NT2/D1 (cell line): ENCODE results near the gene ZNF569.
"Not testable (repeated sequence)": the region's sequence is repeated elsewhere in the genome, so short reads cannot be mapped to it uniquely, and the experiment has no call there.

Experiments used
- DNase-seq: peaks from one replicate; pipeline ENCODE4 v3.0.0-alpha.2; 2011; ENCODE audit warnings: low read depth, low spot score
- H3K27me3 ChIP-seq: 2 replicates; pipeline ENCODE4 v1.6.0; 2011; ENCODE audit warnings: mild to moderate bottlenecking; ENCODE audit not compliant: insufficient read length, insufficient read depth
- H3K36me3 ChIP-seq: 2 replicates; pipeline ENCODE4 v1.6.1; 2011; ENCODE audit warnings: mild to moderate bottlenecking, low read length, mixed read lengths; ENCODE audit not compliant: insufficient read depth, insufficient read length
- H3K4me1 ChIP-seq: 2 replicates; pipeline ENCODE4 v1.5.1; 2011; ENCODE audit not compliant: insufficient read depth, insufficient read length
- H3K4me3 ChIP-seq: 2 replicates; pipeline ENCODE4 v1.5.1; 2011; ENCODE audit warnings: low read depth; ENCODE audit not compliant: insufficient read length
- H3K9ac ChIP-seq: 2 replicates; pipeline ENCODE4 v1.6.0; 2011; ENCODE audit warnings: low read depth; ENCODE audit not compliant: insufficient read length
- H3K9me3 ChIP-seq: 2 replicates; pipeline ENCODE4 v1.5.1; 2011; ENCODE audit warnings: mild to moderate bottlenecking, low read length; ENCODE audit not compliant: insufficient read depth
- SUZ12 ChIP-seq: IDR thresholded peaks from 2 replicates; pipeline ENCODE4 v1.6.1; 2011; ENCODE audit not compliant: insufficient read length, insufficient read depth; ENCODE audit errors: extremely low read depth
- YY1 ChIP-seq: IDR thresholded peaks from 2 replicates; pipeline ENCODE4 v1.6.1; 2011; ENCODE audit not compliant: insufficient read length, insufficient read depth
- ZNF274 ChIP-seq: IDR thresholded peaks from 2 replicates; pipeline ENCODE4 v1.6.1; 2011; ENCODE audit warnings: mild to moderate bottlenecking, low read depth, low read length

ZNF569 gene

DNA sequence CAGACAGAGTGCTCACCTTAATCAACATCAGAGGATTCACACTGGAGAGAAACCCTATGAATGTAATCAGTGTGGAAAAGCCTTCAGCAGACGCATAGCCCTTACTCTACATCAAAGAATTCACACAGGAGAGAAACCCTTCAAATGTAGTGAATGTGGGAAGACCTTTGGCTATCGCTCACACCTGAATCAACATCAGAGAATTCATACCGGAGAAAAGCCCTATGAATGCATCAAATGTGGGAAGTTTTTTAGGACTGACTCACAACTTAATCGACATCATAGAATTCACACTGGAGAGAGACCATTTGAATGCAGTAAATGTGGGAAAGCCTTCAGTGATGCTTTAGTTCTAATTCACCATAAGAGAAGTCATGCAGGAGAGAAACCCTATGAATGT is 78.0 kb downstream of the ZNF569 start:
- H3K9ac ChIP-seq, result no peak overlapping the region
- no peak for DNase-seq
- H3K4me1 ChIP-seq, result no peaks in the 10 kb centered on the region
- H3K9me3 ChIP-seq, result peaks cover 64% of the 10 kb centered on the region
- H3K36me3 ChIP-seq, result peaks cover 33% of the 10 kb centered on the region
- TF ChIP-seq YY1, result no peak
- TF ChIP-seq ZNF274, result peak; percentile 79
- H3K27me3 ChIP-seq, result no peaks in the 10 kb centered on the region
- H3K4me3 ChIP-seq, result no peak overlapping the region

DNA sequence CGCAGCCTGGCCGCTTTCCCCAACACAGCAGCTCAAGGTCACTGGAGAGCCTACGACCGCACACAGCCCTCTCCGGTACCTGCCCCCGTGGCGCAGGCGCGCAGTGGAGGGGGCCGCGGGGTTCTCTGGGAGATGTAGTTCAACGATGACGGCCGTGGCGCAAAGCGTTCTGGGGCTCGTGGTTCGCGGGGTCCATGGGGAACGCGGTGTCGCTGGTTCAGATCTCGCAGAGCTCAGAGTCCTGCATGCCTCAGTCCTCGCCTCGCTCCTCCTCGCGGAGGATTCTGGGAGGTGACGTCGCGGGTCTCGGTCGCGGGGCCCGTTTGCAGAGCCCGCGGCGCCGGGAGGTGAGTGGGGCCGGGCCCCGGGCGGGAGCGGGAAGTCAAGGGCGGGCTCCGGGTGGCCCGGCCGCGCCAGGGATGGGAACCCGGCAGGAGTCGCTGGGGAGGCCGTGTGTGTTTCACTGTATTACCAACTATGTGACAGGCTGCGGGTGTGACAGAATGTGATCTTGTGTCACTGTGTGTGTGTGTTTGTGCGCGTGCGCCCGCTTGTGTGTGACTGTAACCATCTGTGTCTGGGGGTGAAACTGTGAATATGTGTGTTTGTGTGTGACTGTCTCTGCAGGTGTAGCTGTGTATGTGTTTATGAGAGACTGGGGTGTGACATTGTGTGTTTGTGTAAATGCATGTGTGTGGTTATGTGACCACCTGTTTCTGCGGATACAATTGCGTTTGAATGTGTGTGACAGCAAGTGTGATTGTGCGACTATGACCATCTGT is 96.2 kb downstream of the ZNF569 start, which contains the start of gene ZNF527:
ZNF527 (plus strand) TSS at position 220 of the 782 bp plus-strand sequence. CDS start 3,100 bp downstream, outside the sequence.
- H3K27me3 ChIP-seq, result no peaks in the 10 kb centered on the region
- no peaks in the 10 kb centered on the region for H3K9me3 ChIP-seq
- peak; percentile 88 for DNase-seq
- peaks cover 14% of the 10 kb centered on the region for H3K36me3 ChIP-seq
- H3K4me3 ChIP-seq, result peak within 1 kb of the TSS; percentile 63
- peak within 1 kb of the TSS; percentile 80 for H3K9ac ChIP-seq
- no peaks in the 10 kb centered on the region for H3K4me1 ChIP-seq
- TF ChIP-seq YY1 (no peak), ZNF274 (no peak), SUZ12 (no peak)

DNA sequence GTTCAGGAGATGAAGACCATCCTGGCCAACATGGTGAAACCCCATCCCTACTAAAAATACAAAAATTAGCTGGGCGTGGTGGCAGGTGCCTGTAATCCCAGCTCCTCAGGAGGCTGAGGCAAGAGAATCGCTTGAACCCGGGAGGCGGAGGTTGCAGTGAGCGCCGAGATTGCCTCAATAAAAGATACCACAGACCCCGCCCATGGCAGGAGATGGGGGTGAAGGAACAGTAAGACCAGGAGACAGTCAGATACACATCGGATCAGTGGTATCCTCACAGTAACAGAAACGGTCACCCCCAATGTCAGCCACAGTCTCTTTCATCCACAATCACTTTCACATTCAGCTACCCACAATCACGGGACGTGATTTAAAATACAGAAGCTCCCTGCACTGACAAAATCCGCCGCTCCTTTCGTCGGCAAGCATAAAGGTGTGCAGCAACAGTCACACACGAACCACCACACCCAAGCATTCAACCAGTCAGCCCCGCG is 96.8 kb downstream of the ZNF569 start:
- not testable (repeated sequence) for H3K9me3 ChIP-seq, DNase-seq, H3K4me1 ChIP-seq, H3K36me3 ChIP-seq, H3K27me3 ChIP-seq
- Histone ChIP-seq H3K9ac (peak overlapping the region; percentile 67), H3K4me3 (peak overlapping the region; percentile 63)

- no peaks in the 10 kb centered on the region for H3K4me1 ChIP-seq
- no peak overlapping the region for H3K4me3 ChIP-seq
- peaks cover 52% of the 10 kb centered on the region for H3K36me3 ChIP-seq
- no peak overlapping the region for H3K9ac ChIP-seq
- no peak for TF ChIP-seq YY1
- TF ChIP-seq SUZ12, result no peak
- TF ChIP-seq ZNF274, result no peak
- DNase-seq, result peak; percentile 47
- H3K27me3 ChIP-seq, result no peaks in the 10 kb centered on the region
- peaks cover 18% of the 10 kb centered on the region; the same call in 1 of the 2 replicates for H3K9me3 ChIP-seq
Observed at GRCh38 chr19:37362733-37363132, 104.5 kb downstream of the ZNF569 start.

DNA sequence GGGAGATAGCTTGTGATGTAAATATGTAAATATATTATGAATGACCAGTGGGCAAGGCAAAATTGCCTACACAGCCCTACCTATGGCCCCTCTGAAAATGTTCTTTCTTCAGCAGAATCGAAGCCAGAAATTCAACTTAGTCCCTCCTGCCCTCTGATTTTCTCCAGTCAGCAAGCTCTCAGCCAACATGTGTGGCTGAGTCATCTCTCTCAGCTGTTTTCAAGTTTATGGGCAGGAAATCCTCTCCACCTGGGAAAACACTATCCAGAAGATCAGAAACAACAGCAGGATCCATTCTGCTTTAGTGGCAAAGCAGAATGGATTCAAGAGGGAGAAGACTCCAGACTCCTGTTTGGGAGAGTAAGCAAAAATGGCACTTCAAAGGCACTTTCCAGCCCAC is 105.2 kb downstream of the ZNF569 start:
- H3K4me3 ChIP-seq, result no peak overlapping the region
- DNase-seq, result no peak
- H3K4me1 ChIP-seq, result no peaks in the 10 kb centered on the region
- TF ChIP-seq SUZ12 (no peak), YY1 (no peak)
- H3K36me3 ChIP-seq, result peaks cover 54% of the 10 kb centered on the region
- peaks cover 18% of the 10 kb centered on the region; the same call in 1 of the 2 replicates for H3K9me3 ChIP-seq
- no peak overlapping the region for H3K9ac ChIP-seq
- no peaks in the 10 kb centered on the region for H3K27me3 ChIP-seq
